ENCODE data around the gene TINCR.

- TF ChIP-seq CTCF (conservative IDR thresholded peaks at IDR 0.05; ENCODE audit: low read depth, low read length) (no peak), EZH2 (IDR thresholded peaks at IDR 0.05; ENCODE audit: borderline replicate concordance, low read depth, low read length, poor library complexity, severe bottlenecking) (no peak)
Observed at GRCh38 chr19:5520501-5520900, 47.3 kb downstream of the TINCR start.
